Right ventricle myocardium superior (tissue), 1 donor: Measurements from ENCODE around the gene TSPY1. TPM values are rescaled to one million over a fixed set of nuclear protein-coding genes. Genes with fewer than 3 reads are reported as not detected.
A peak's percentile ranks its signal among the peaks of the same experiment; 100 is the strongest.
"Not testable (repeated sequence)": the region's sequence is repeated elsewhere in the genome, so short reads cannot be mapped to it uniquely, and the experiment has no call there.

Experiments
- ATAC-seq: fragments of 200-7000 bp; cut with Tn5 transposase; one replicate; pipeline ENCODE4 v1.9.1; 2020; ENCODE audit warnings: mild to moderate bottlenecking; ENCODE audit not compliant: poor library complexity
- DNase-seq: peaks from one replicate; pipeline ENCODE4 v3.0.0-alpha.2; 2020
- intact Hi-C: fragments of 100-400 bp; cut with DNase I; formaldehyde crosslinking; loops from one replicate; pipeline ENCODE4 v1.11.2; 2022
- long read RNA-seq: library from polyadenylated mRNA; unstranded; transcript quantifications from one replicate; pipeline ENCODE4 v2.0.0, GENCODE V29; 2021
- total RNA-seq: library from RNA; stranded (reverse); fragmentation: NEBNext Ultra II Directional; extraction: Animal tissue kit (Norgen Biotek cat#: 25700); gene quantifications from one replicate; pipeline ENCODE4 v1.2.1, GENCODE V29; 2021
- donor health status: DM: no; HTN: yes; CAD: no; lungs with severe emphysema.

TSPY1 gene, protein sequence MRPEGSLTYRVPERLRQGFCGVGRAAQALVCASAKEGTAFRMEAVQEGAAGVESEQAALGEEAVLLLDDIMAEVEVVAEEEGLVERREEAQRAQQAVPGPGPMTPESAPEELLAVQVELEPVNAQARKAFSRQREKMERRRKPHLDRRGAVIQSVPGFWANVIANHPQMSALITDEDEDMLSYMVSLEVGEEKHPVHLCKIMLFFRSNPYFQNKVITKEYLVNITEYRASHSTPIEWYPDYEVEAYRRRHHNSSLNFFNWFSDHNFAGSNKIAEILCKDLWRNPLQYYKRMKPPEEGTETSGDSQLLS
- not detected for total RNA-seq
- long read RNA-seq = 0 reads

DNA sequence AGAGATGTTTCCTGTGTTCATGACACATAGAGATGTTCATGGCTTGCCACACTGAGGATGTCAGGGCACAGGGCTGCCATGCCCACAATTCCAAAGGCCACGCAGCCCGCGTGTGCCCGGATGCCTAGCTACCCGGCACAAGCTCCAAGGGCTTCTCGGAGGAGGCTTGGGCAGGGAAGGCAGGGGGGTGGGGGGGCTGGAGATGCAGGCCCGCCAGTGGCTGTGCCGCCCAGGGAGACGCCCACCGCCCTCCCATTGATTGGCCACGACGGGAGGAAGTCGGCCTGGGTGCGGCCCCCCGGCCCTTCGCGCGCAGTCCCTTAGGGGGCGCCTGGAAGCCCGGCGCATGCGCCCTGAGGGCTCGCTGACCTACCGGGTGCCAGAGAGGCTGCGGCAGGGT is at the start of gene TSPY1:
Gene TSPY1 (plus strand): TSS at position 301 of the 400 bp plus-strand sequence. CDS start 46 bp downstream, at position 347.
- intact Hi-C loops = not testable (repeated sequence)

DNA sequence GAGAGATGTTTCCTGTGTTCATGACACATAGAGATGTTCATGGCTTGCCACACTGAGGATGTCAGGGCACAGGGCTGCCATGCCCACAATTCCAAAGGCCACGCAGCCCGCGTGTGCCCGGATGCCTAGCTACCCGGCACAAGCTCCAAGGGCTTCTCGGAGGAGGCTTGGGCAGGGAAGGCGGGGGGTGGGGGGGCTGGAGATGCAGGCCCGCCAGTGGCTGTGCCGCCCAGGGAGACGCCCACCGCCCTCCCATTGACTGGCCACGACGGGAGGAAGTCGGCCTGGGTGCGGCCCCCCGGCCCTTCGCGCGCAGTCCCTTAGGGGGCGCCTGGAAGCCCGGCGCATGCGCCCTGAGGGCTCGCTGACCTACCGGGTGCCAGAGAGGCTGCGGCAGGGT is 20.2 kb downstream of the TSPY1 start, which contains the start of gene TSPY9:
Gene TSPY9 (plus strand): TSS at position 301 of the 400 bp plus-strand sequence. CDS start 46 bp downstream, at position 347.
- intact Hi-C loops, DNase-seq, ATAC-seq: not testable (repeated sequence)

More for the DNA sequence above, at the start of gene TSPY1:
- not testable (repeated sequence) for DNase-seq, ATAC-seq

DNA sequence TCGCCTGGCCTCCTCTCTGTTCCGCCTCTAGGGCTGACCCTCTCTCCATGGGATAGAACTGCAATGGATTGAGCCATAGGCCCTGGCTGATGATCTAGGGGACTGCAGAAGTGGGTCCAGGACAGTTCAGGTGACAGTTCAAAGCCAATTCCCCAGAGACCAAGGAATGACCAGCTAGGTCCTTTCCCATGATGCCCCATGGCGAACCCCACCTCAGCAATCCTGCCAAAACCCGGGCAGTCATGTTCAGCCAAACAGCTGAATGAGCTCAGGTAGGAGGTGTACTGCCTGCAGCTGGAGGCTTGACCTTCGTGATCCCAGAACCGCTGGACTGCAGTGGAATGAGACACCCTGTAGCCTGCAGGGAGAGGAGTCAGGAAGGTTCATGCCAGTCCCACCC is 37.6 kb downstream of the TSPY1 start:
- ATAC-seq, DNase-seq, intact Hi-C loops: not testable (repeated sequence)

DNA sequence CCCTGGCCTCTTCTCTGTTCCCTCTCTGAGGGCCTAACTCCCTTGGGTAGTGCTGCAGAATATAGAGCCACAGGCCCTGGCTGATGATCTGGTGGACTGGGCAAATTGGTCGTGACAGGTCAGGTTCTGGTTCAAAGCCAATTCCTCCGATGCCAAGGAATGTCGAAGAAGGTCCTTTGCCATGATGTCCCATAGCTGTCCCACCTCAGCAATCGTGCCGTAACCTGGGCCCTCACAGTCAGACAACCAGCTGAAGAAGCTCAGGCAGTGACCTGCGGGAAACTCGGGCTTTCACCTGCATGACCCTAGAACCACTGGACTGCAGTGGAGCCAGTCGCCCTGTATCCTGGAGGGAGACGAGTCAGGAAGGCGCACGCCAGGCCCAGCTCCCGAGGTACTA is 49.5 kb downstream of the TSPY1 start:
- intact Hi-C loops = not testable (repeated sequence)
- peak; percentile 10 for DNase-seq

More for the DNA sequence above, 49.5 kb downstream of the TSPY1 start:
- not testable (repeated sequence) for ATAC-seq

Other genes with a start within 250 kb of the TSPY1 start
- gene TSPY4, start 129.5 kb upstream of the TSPY1 start, total RNA-seq = not detected
- not detected for gene TSPY8, start 109.2 kb upstream of the TSPY1 start, total RNA-seq
- not detected for gene TSPY3, start 68.5 kb upstream of the TSPY1 start, total RNA-seq
- gene TSPY9, start 20.3 kb downstream of the TSPY1 start, total RNA-seq = not detected
- not detected for gene TSPY10, start 60.9 kb downstream of the TSPY1 start, total RNA-seq